Caco-2 (cell line): ENCODE measurements around the gene TKTL1. TPM values are rescaled to one million over a fixed set of nuclear protein-coding genes. Genes with fewer than 3 reads are reported as not detected.
A peak's percentile ranks its signal among the peaks of the same experiment; 100 is the strongest.

ENCODE experiments used
- BruUV-seq: library from RNA; stranded (reverse); fragments of 400-500 nt; replicated peaks from 2 replicates; lab custom pipeline; 2021; lab: Mats Ljungman, UMichigan
- CTCF ChIA-PET: fragments of 300-600 bp; sonication (Branson Sonifier 250); formaldehyde crosslinking; loops from one replicate; lab custom pipeline; 2022; ENCODE audit warnings: antibody characterized with exemption; lab: Charles Lee
- POLR2A ChIA-PET: fragments of 300-600 bp; sonication (Branson Sonifier 250); formaldehyde crosslinking; loops from one replicate; lab custom pipeline; 2022; ENCODE audit warnings: antibody characterized with exemption; lab: Charles Lee
- DNase-seq, 2 experiments: peaks; one replicate each; pipeline versions ENCODE4 v3.0.0 to v3.0.0-alpha.2; 2020 to 2022
- H3K27me3 ChIP-seq: replicated peaks from 2 replicates; pipeline ENCODE4 v1.6.0; 2011; ENCODE audit warnings: low read length; ENCODE audit not compliant: control insufficient read depth, insufficient read depth
- H3K36me3 ChIP-seq: 2 replicates; pipeline ENCODE4 v1.5.1; 2011; ENCODE audit warnings: low read length; ENCODE audit not compliant: control insufficient read depth, insufficient read depth
- H3K4me1 ChIP-seq: fragments of 250-450 bp; sonication (Bioruptor Pico); 2 replicates; pipeline ENCODE4 v1.5.1; 2020; ENCODE audit warnings: mild to moderate bottlenecking
- H3K4me3 ChIP-seq: 2 replicates; pipeline ENCODE4 v1.5.1; 2011; ENCODE audit warnings: low read depth, mild to moderate bottlenecking, control low read depth, low read length
- H3K9me3 ChIP-seq: fragments of 250-450 bp; sonication (Bioruptor Pico); 2 replicates; pipeline ENCODE4 v1.5.1; 2020; ENCODE audit warnings: mild to moderate bottlenecking, moderate library complexity
- H3K27ac Mint-ChIP-seq: one replicate; pipeline ENCODE4 v1.8.0; 2022; ENCODE audit warnings: mixed read lengths; ENCODE audit not compliant: unreplicated experiment
- H3K27me3 Mint-ChIP-seq: one replicate; pipeline ENCODE4 v1.8.0; 2022; ENCODE audit warnings: mixed read lengths; ENCODE audit not compliant: insufficient read depth, unreplicated experiment
- H3K36me3 Mint-ChIP-seq: one replicate; pipeline ENCODE4 v1.8.0; 2022; ENCODE audit warnings: mild to moderate bottlenecking, mixed read lengths; ENCODE audit not compliant: insufficient read depth, unreplicated experiment
- H3K4me1 Mint-ChIP-seq: one replicate; pipeline ENCODE4 v1.8.0; 2022; ENCODE audit warnings: low read depth, mixed read lengths; ENCODE audit not compliant: unreplicated experiment
- H3K4me3 Mint-ChIP-seq: one replicate; pipeline ENCODE4 v1.8.0; 2022; ENCODE audit warnings: mild to moderate bottlenecking, moderate library complexity, mixed read lengths; ENCODE audit not compliant: unreplicated experiment
- H3K9me3 Mint-ChIP-seq: one replicate; pipeline ENCODE4 v1.8.0; 2022; ENCODE audit warnings: mixed read lengths; ENCODE audit not compliant: unreplicated experiment
- intact Hi-C: fragments of 100-400 bp; cut with micrococcal nuclease; formaldehyde crosslinking; loops from one replicate; pipeline ENCODE4 v1.10.0; 2022; ENCODE audit not compliant: unreplicated experiment
- total RNA-seq: library from RNA; stranded (reverse); gene quantifications from 2 replicates; pipeline ENCODE4 v1.2.3, GENCODE V29; 2022
- TF ChIP-seq, protein P1 (sequence below), 2 experiments: fragments of 200-600 bp in 1 of 2; IDR thresholded peaks; 1 replicate in 1 of 2; 2 replicates in 1 of 2; pipeline versions ENCODE4 v1.5.1 to v1.8.0; 2011 to 2022; ENCODE audit warnings: antibody characterized with exemption in 1 of 2, control low read depth in 1 of 2, inconsistent platforms in 1 of 2, low read depth in 1 of 2, low read length in 1 of 2, mild to moderate bottlenecking in 1 of 2, moderate library complexity in 1 of 2; ENCODE audit not compliant: insufficient read depth in 1 of 2, severe bottlenecking in 1 of 2, unreplicated experiment in 1 of 2

Gene TKTL1
- total RNA-seq, 1 experiment from 2014 or later, result not detected

DNA sequence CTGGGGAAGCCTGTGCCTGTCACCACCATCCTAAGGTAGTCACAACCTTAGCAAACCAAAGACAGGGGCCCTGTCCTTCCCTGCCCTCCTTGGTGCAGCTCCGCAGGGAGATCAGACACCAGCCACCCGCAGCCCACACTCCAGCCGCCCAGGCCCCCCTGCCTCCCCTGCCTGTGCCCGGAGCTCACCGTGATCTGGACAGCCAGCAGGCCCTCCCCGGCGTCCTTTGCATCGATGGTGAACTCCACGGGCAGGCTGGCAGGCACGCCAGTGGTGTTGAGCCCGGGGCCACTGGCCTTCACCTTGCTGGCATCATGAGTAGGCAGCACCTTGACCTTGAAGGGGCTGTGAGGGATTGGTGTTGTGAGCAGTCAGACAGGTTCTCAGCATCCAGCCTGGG is 62.4 kb downstream of the TKTL1 start:
- Histone ChIP-seq H3K4me1 (no peaks in the 10 kb centered on the region), H3K4me3 (no peak overlapping the region), H3K36me3 (peaks cover 3% of the 10 kb centered on the region), H3K27me3 (no peaks in the 10 kb centered on the region), H3K9me3 (no peaks in the 10 kb centered on the region)
- Mint-ChIP-seq H3K4me1 (no peaks in the 10 kb centered on the region), H3K4me3 (no peak overlapping the region), H3K27ac (no peak overlapping the region), H3K27me3 (no peaks in the 10 kb centered on the region), H3K9me3 (no peaks in the 10 kb centered on the region), H3K36me3 (peaks cover 86% of the 10 kb centered on the region)
- CTCF ChIA-PET, result no interaction called here
- POLR2A ChIA-PET, result no interaction called here
- DNase-seq, result no peak
- no TSS peak for BruUV-seq
- intact Hi-C loops, result no loop called here
- TF ChIP-seq, protein P1, sequence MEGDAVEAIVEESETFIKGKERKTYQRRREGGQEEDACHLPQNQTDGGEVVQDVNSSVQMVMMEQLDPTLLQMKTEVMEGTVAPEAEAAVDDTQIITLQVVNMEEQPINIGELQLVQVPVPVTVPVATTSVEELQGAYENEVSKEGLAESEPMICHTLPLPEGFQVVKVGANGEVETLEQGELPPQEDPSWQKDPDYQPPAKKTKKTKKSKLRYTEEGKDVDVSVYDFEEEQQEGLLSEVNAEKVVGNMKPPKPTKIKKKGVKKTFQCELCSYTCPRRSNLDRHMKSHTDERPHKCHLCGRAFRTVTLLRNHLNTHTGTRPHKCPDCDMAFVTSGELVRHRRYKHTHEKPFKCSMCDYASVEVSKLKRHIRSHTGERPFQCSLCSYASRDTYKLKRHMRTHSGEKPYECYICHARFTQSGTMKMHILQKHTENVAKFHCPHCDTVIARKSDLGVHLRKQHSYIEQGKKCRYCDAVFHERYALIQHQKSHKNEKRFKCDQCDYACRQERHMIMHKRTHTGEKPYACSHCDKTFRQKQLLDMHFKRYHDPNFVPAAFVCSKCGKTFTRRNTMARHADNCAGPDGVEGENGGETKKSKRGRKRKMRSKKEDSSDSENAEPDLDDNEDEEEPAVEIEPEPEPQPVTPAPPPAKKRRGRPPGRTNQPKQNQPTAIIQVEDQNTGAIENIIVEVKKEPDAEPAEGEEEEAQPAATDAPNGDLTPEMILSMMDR (IDR thresholded peaks at IDR 0.05; ENCODE audit: insufficient read depth in 1 of 2, low read depth in 1 of 2, low read length in 1 of 2, severe bottlenecking in 1 of 2, unreplicated experiment in 1 of 2), result no peak

DNA sequence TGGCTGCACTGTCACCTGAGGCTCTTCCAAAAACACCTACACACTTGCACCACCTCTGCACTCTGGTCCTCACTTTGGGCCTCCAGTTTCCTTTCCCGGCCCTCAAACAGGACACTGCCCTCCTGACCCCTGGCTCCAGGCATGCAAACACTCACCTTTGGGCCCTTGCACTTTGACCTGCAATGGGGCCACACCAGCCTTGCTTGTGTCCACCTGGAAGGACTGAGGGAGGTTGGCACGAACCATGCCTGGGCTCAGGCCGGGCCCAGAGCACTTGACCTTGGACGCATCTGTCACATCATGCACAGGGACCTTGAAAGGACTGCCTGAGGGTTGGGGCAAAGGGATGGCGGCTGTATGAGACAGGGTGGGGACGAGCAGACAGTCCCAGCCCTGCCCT is 63.2 kb downstream of the TKTL1 start:
- Histone ChIP-seq H3K4me1 (no peaks in the 10 kb centered on the region), H3K36me3 (peaks cover 3% of the 10 kb centered on the region), H3K4me3 (no peak overlapping the region), H3K27me3 (no peaks in the 10 kb centered on the region), H3K9me3 (no peaks in the 10 kb centered on the region)
- Mint-ChIP-seq H3K9me3 (no peaks in the 10 kb centered on the region), H3K27ac (peak overlapping the region; percentile 81), H3K4me1 (no peaks in the 10 kb centered on the region), H3K4me3 (peak overlapping the region; percentile 25), H3K36me3 (peaks cover 85% of the 10 kb centered on the region), H3K27me3 (no peaks in the 10 kb centered on the region)
- CTCF ChIA-PET, result no interaction called here
- TF ChIP-seq, protein P1 (IDR thresholded peaks at IDR 0.05; ENCODE audit: insufficient read depth in 1 of 2, low read depth in 1 of 2, low read length in 1 of 2, severe bottlenecking in 1 of 2, unreplicated experiment in 1 of 2), result no peak
- POLR2A ChIA-PET, result no interaction called here
- no TSS peak for BruUV-seq
- intact Hi-C loops, result no loop called here
- DNase-seq, result no peak

DNA sequence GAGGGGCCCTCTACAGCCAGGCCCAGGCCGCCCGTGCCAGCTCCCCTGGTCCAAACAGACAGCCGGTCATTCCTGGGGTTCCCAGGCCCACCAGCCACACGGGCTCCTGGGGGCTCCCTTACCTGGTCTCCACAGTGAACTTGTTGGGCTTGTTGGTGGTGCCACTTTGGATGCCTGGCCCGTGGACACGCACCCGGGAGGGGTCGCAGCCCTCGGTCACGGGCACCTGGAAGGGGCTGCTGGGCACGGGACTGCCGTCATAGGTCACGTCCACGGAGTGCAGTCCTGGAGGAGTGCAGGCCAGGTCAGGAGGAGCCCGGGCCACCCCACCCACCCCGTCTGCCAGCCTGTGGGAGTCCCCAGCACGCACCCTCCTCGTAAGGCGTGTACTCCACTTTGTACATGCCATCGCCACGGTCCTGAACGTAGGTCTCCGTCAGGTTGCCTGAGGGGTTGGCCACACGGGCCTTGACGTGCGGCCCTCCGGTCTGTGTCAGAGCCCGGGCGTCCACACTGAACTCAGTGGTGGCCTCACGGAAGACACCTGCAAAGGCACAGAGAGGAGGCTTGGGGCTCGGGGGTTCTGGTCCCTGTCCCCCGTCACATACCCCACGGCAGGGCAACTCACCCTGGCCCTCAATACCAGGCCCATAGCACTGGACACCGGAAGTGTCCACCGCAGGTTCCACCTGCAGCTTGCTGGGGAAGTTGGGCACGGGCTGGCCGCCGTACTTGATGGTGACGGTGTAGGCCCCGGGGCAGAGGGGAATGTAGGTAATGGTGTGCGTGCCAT is 64.0 kb downstream of the TKTL1 start:
- no peak overlapping the region for H3K4me3 ChIP-seq
- H3K27me3 ChIP-seq, result no peaks in the 10 kb centered on the region
- Mint-ChIP-seq H3K4me1 (no peaks in the 10 kb centered on the region), H3K4me3 (no peak overlapping the region), H3K27me3 (no peaks in the 10 kb centered on the region), H3K9me3 (no peaks in the 10 kb centered on the region), H3K27ac (no peak overlapping the region), H3K36me3 (peaks cover 84% of the 10 kb centered on the region)
- no peak for DNase-seq
- TSS peak; percentile 19 for BruUV-seq
- ChIA-PET CTCF (no interaction called here), POLR2A (no interaction called here)
- no peaks in the 10 kb centered on the region for H3K9me3 ChIP-seq
- H3K4me1 ChIP-seq, result no peaks in the 10 kb centered on the region
- intact Hi-C loops, result no loop called here
- TF ChIP-seq, protein P1 (IDR thresholded peaks at IDR 0.05; ENCODE audit: insufficient read depth in 1 of 2, low read depth in 1 of 2, low read length in 1 of 2, severe bottlenecking in 1 of 2, unreplicated experiment in 1 of 2), result no peak
- peaks cover 3% of the 10 kb centered on the region for H3K36me3 ChIP-seq
